GM21447 (cell line): ENCODE measurements around the gene FLNB.

ENCODE experiments used
- ATAC-seq: cut with Tn5 transposase; IDR thresholded peaks from one replicate; pipeline ENCODE4 v1.9.1; 2021; ENCODE audit not compliant: unreplicated experiment

The FLNB gene

GRCh38 chr3:58157700-58158099 is 149.5 kb downstream of the FLNB start:
- ATAC-seq = no peak

GRCh38 chr3:58158442-58159153 is 150.4 kb downstream of the FLNB start:
- ATAC-seq = no peak

- ATAC-seq = no peak
Observed at GRCh38 chr3:58160399-58160798, 152.2 kb downstream of the FLNB start.

- ATAC-seq = no peak
Observed at GRCh38 chr3:58161435-58162398, 153.5 kb downstream of the FLNB start.

GRCh38 chr3:58163234-58163633 is 155.0 kb downstream of the FLNB start:
- no peak for ATAC-seq

GRCh38 chr3:58164199-58164879 is 156.1 kb downstream of the FLNB start:
- no peak for ATAC-seq

- ATAC-seq = no peak
Observed at GRCh38 chr3:58164906-58165821, 156.9 kb downstream of the FLNB start.

- no peak for ATAC-seq
Observed at GRCh38 chr3:58167431-58168351, 159.5 kb downstream of the FLNB start.

GRCh38 chr3:58168498-58168897 is 160.3 kb downstream of the FLNB start:
- no peak for ATAC-seq

GRCh38 chr3:58169371-58169770 is 161.1 kb downstream of the FLNB start:
- ATAC-seq = no peak

GRCh38 chr3:58170376-58170775 is 162.2 kb downstream of the FLNB start:
- no peak for ATAC-seq

- ATAC-seq = no peak
Observed at GRCh38 chr3:58171126-58171525, 162.9 kb downstream of the FLNB start.

GRCh38 chr3:58173029-58173668 is 164.9 kb downstream of the FLNB start:
- ATAC-seq = no peak

- no peak for ATAC-seq
Observed at GRCh38 chr3:58173669-58174398, 165.6 kb downstream of the FLNB start.

GRCh38 chr3:58175187-58175436 is 166.9 kb downstream of the FLNB start:
- ATAC-seq = no peak

- ATAC-seq = no peak
Observed at GRCh38 chr3:58175437-58176184, 167.4 kb downstream of the FLNB start.

- no peak for ATAC-seq
Observed at GRCh38 chr3:58176185-58176530, 167.9 kb downstream of the FLNB start.
